Upper lobe of left lung (tissue), 6 donors: Measurements from ENCODE around the gene VKORC1L1. TPM values are rescaled to one million over a fixed set of nuclear protein-coding genes. Genes with fewer than 3 reads are reported as not detected.
"Not testable (repeated sequence)": the region's sequence is repeated elsewhere in the genome, so short reads cannot be mapped to it uniquely, and the experiment has no call there.

ENCODE experiments used
- ATAC-seq, 2 donors: fragments of 200-7000 bp; cut with Tn5 transposase; one replicate each; pipeline ENCODE4 v1.9.1; 2022; ENCODE audit warnings: mild to moderate bottlenecking in 2 of 2, moderate library complexity in 2 of 2; ENCODE audit not compliant: low FRiP score in 2 of 2
- DNase-seq, 2 donors: peaks; one replicate each; pipeline ENCODE4 v3.0.0-alpha.2; 2019 to 2020
- H3K27ac ChIP-seq, 4 donors: fragments of 200-600 bp; sonication (generic); one replicate each; pipeline ENCODE4 v1.5.1; 2016 to 2019
- H3K27me3 ChIP-seq, 4 donors: fragments of 200-600 bp; sonication (generic); one replicate each; pipeline ENCODE4 v1.5.1; 2017 to 2019
- H3K36me3 ChIP-seq, 4 donors: fragments of 200-600 bp; sonication (generic); one replicate each; pipeline ENCODE4 v1.5.1; 2016 to 2019
- H3K4me1 ChIP-seq, 4 donors: fragments of 200-600 bp; sonication (generic); one replicate each; pipeline ENCODE4 v1.5.1; 2018 to 2019
- H3K4me3 ChIP-seq, 4 donors: fragments of 200-600 bp; sonication (generic); one replicate each; pipeline ENCODE4 v1.5.1; 2017 to 2019; ENCODE audit warnings: mild to moderate bottlenecking in 2 of 4, moderate library complexity in 1 of 4
- H3K9me3 ChIP-seq, 4 donors: fragments of 200-600 bp; sonication (generic); one replicate each; pipeline ENCODE4 v1.5.1; 2018 to 2019
- EP300 ChIP-seq, 4 donors: sonication (generic); formaldehyde crosslinking; IDR thresholded peaks; one replicate each; pipeline ENCODE4 v1.5.1; 2017; ENCODE audit warnings: antibody characterized with exemption in 4 of 4, control low read depth in 2 of 4
- POLR2A ChIP-seq, 4 donors: fragments of 450-650 bp; IDR thresholded peaks; one replicate each; pipeline ENCODE4 v1.5.1; 2016 to 2017; ENCODE audit warnings: antibody characterized with exemption in 4 of 4, mild to moderate bottlenecking in 2 of 4
- POLR2AphosphoS5 ChIP-seq, 2 donors: sonication (generic); formaldehyde crosslinking; IDR thresholded peaks; one replicate each; pipeline ENCODE4 v1.5.1; 2017; ENCODE audit warnings: antibody characterized with exemption in 2 of 2
- WGBS, 2 donors: methylation state at CpG; one replicate each; pipeline ENCODE4 v1.1.5; 2017 to 2018; 5-methylcytosine and 5-hydroxymethylcytosine counted together
- total RNA-seq, 6 donors: library from RNA; depleted of rRNA in 4 of 6; stranded (reverse); fragments of >200 nt in 4 of 6; gene quantifications; one replicate each; pipeline versions ENCODE4 v1.1.0 to v1.2.1, GENCODE V29; 2016 to 2021
- TF ChIP-seq, protein P1 (sequence below), 6 experiments: fragments of 450-650 bp in 4 of 6; fragments of 200-600 bp in 2 of 6; sonication (generic) in 2 of 6; IDR thresholded peaks; one replicate each; pipeline ENCODE4 v1.5.1; 2016 to 2019; ENCODE audit warnings: antibody characterized with exemption in 6 of 6
- donor health status: DM: no; HTN: no; CAD: no; lungs with moderate emphysema.
- donor health status: DM: no; HTN: yes; CAD: no; lungs with severe emphysema.

Gene VKORC1L1
- total RNA-seq, 6 donors from 2014 or later, result 14.7 to 49.1 (median 33.8) TPM

DNA sequence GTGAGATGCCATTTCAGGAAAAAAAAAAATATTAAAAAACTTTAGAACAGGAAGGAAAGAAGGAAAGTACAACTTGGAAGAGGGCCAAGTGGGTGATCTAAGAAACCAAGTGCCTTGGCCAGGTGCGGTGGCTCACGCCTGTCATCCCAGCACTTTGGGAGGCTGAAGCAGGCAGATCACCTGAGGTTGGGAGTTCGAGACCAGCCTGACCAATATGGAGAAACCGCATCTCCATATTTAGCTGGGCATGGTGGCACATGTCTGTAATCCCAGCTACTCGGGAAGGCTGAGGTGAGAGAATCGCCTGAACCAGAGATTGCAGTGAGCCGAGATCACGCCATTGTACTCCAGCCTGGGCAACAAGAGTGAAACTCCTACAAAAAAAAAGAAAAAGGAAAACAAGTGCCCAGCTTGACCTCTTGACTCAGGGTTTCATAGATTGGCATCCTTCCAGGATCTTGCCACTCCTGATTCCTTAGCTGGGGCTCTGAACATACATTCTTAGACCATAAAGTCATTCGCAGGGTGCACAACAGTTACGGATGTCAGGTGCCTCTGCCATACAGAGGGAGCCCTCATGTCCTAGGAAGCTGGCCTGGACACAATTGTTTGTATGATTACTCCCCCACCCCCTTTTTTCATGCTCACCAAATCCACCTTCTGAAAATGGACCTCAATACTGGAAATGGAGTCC, 111.2 kb downstream of the VKORC1L1 start:
- H3K9me3 ChIP-seq, result no peaks in the 10 kb centered on the region
- peak overlapping the region; percentile 22 to 52 (median 26) for H3K27ac ChIP-seq
- no peak overlapping the region for H3K4me3 ChIP-seq
- WGBS, 2 donors, result 74 to 85% methylated on average over 10 of the region's 10 CpGs
- DNase-seq (peak in 1 of 2 donors; percentile 51), ATAC-seq (no peak)
- TF ChIP-seq POLR2AphosphoS5 (IDR thresholded peaks at IDR 0.05), result no peak
- TF ChIP-seq POLR2A (IDR thresholded peaks at IDR 0.05), result no peak
- no peak for TF ChIP-seq EP300 (IDR thresholded peaks at IDR 0.05)
- TF ChIP-seq, protein P1, sequence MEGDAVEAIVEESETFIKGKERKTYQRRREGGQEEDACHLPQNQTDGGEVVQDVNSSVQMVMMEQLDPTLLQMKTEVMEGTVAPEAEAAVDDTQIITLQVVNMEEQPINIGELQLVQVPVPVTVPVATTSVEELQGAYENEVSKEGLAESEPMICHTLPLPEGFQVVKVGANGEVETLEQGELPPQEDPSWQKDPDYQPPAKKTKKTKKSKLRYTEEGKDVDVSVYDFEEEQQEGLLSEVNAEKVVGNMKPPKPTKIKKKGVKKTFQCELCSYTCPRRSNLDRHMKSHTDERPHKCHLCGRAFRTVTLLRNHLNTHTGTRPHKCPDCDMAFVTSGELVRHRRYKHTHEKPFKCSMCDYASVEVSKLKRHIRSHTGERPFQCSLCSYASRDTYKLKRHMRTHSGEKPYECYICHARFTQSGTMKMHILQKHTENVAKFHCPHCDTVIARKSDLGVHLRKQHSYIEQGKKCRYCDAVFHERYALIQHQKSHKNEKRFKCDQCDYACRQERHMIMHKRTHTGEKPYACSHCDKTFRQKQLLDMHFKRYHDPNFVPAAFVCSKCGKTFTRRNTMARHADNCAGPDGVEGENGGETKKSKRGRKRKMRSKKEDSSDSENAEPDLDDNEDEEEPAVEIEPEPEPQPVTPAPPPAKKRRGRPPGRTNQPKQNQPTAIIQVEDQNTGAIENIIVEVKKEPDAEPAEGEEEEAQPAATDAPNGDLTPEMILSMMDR (IDR thresholded peaks at IDR 0.05), result no peak
- H3K4me1 ChIP-seq, result peaks cover 16 to 32% (median 20%) of the 10 kb centered on the region in 4 donors
- no peaks in the 10 kb centered on the region for H3K27me3 ChIP-seq
- H3K36me3 ChIP-seq, result peaks cover 0 to 11% (median 8%) of the 10 kb centered on the region in 4 donors

DNA sequence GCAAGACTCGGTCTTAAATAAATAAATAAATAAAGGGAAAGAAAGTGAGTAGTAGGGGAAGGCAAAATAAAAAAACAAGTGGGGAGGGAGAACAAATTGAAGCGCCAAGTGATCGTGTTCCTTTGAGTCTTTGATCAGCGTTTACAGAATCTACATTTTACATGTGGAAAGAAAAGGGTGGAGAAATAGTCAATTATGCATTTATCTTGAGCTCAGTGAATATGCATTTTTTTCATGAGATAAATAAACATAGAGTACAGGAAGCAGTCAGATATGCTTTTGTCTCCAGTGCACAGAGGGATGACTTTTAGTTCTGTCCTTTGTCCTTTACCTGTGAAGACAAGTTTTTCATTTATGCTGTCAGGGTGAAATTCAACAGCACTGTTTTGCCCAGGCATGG, 115.2 kb downstream of the VKORC1L1 start:
- TF ChIP-seq, protein P1 (IDR thresholded peaks at IDR 0.05), result no peak
- TF ChIP-seq EP300 (IDR thresholded peaks at IDR 0.05) (no peak), POLR2AphosphoS5 (IDR thresholded peaks at IDR 0.05) (no peak), POLR2A (IDR thresholded peaks at IDR 0.05) (no peak)
- H3K27ac ChIP-seq, result no peak overlapping the region
- no peaks in the 10 kb centered on the region for H3K4me1 ChIP-seq
- no peaks in the 10 kb centered on the region for H3K9me3 ChIP-seq
- H3K27me3 ChIP-seq, result no peaks in the 10 kb centered on the region
- ATAC-seq (no peak), DNase-seq (no peak)
- no peak overlapping the region for H3K4me3 ChIP-seq
- WGBS, 2 donors, result 81 to 83% methylated on average over 4 of the region's 4 CpGs
- H3K36me3 ChIP-seq, result no peaks in the 10 kb centered on the region

DNA sequence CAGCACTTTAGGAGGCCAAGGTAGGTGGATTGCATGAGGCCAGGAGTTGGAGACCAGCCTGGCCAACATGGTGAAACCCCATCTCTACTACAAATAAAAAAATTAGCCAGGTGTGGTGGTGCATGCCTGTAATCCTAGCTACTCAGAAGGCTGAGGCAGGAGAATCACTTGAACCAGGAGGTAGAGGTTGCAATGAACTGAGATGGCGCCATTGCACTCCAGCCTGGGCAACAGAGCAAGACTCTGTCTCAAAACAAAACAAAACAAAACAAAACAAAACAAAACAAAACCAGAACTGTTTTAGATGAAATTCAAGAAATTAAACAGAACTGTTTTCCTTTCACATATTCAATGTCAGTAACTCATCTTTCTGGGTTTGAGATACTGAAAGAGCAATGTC, 115.6 kb downstream of the VKORC1L1 start:
- H3K27me3 ChIP-seq, H3K27ac ChIP-seq, H3K4me1 ChIP-seq, H3K4me3 ChIP-seq, ATAC-seq, H3K36me3 ChIP-seq, DNase-seq, H3K9me3 ChIP-seq: not testable (repeated sequence)
- 91 to 92% methylated on average over 1 of the region's 1 CpG for WGBS, 2 donors

DNA sequence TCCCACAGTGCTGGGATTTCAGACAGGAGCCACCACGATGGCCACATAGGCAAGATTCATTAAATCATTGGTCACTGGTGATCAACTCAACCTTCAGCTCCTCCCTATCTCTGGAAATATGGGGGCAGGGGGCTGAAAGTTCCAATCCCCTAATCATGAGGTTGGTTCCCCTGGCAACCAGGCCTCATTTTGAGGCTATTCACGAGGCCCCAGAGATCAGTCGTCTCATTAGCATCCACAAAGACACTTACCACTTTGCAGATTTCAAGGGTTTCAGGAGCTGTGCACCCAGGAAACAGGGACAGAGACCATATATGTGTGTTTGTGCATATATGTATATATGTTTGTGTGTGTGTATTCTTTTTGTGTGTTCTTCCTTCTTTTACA, 116.8 kb downstream of the VKORC1L1 start:
- Histone ChIP-seq H3K4me3 (no peak overlapping the region), H3K27ac (no peak overlapping the region), H3K36me3 (no peaks in the 10 kb centered on the region), H3K27me3 (no peaks in the 10 kb centered on the region), H3K4me1 (no peaks in the 10 kb centered on the region), H3K9me3 (no peaks in the 10 kb centered on the region)
- ATAC-seq, result no peak
- TF ChIP-seq, protein P1 (IDR thresholded peaks at IDR 0.05), result no peak
- TF ChIP-seq POLR2AphosphoS5 (IDR thresholded peaks at IDR 0.05) (no peak), EP300 (IDR thresholded peaks at IDR 0.05) (no peak), POLR2A (IDR thresholded peaks at IDR 0.05) (no peak)
- DNase-seq, result no peak
- 77 to 78% methylated on average over 3 of the region's 3 CpGs for WGBS, 2 donors

DNA sequence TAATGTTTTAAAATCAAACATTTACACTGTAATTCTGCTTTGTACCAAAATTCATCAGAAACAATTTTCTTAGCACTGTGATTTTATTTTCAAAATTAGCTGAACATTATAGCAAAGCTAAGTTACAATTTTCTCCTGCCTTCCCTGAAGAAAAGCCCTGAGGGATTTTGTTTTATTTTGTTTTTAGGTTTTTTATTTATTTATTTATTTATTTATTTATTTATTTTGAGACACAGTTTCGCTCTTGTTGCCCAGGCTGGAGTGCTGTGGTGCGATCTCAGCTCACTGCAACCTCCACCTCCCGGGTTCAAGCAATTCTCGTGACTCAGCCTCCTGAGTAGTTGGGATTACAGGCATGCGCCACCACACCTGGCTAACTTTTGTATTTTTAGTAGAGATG, 119.0 kb downstream of the VKORC1L1 start:
- not testable (repeated sequence) for H3K4me1 ChIP-seq, DNase-seq, H3K9me3 ChIP-seq, H3K27ac ChIP-seq, ATAC-seq, H3K4me3 ChIP-seq, H3K27me3 ChIP-seq, H3K36me3 ChIP-seq
- 94 to 98% methylated on average over 5 of the region's 5 CpGs for WGBS, 2 donors

DNA sequence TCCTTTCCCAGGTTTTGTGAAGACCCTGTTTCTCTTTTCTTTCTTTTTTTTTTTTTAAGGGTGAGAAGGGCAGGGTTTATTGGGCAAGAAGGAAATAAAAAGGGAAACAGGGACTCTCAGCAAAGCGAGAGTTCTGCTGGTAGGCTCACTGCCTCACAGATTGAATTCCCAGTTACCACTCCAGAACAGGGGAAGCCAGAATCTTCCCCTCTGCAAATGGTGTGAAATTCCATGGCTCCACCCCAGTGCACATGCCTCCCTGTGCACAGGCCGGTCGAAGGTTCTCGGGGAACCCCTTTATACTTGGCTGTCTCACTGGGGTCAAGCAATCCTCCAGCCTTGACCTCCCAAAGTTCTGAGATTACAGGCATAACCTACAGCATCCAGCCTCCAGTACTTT, 119.7 kb downstream of the VKORC1L1 start:
- Histone ChIP-seq H3K9me3 (no peaks in the 10 kb centered on the region), H3K4me1 (no peaks in the 10 kb centered on the region), H3K27ac (no peak overlapping the region), H3K4me3 (no peak overlapping the region), H3K27me3 (no peaks in the 10 kb centered on the region), H3K36me3 (no peaks in the 10 kb centered on the region)
- no peak for DNase-seq
- TF ChIP-seq EP300 (IDR thresholded peaks at IDR 0.05) (no peak), POLR2AphosphoS5 (IDR thresholded peaks at IDR 0.05) (no peak), POLR2A (IDR thresholded peaks at IDR 0.05) (no peak)
- TF ChIP-seq, protein P1 (IDR thresholded peaks at IDR 0.05), result no peak
- WGBS, 2 donors, result 88 to 89% methylated on average over 4 of the region's 4 CpGs
- ATAC-seq, result no peak

DNA sequence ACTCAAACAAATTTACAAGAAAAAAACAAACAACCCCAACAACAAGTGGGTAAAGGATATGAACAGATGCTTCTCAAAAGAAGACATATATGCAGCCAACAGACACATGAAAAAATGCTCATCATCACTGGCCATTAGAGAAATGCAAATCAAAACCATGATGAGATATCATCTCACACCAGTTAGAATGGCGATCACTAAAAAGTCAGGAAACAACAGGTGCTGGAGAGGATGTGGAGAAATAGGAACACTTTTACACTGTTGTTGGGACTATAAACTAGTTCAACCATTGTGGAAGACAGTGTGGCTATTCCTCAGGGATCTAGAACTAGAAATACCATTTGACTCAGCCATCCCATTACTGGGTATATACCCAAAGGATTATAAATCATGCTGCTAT, 122.1 kb downstream of the VKORC1L1 start:
- not testable (repeated sequence) for H3K4me3 ChIP-seq, H3K27ac ChIP-seq, ATAC-seq, DNase-seq, H3K27me3 ChIP-seq, H3K36me3 ChIP-seq, H3K4me1 ChIP-seq, H3K9me3 ChIP-seq
- WGBS, 2 donors, result 65 to 73% methylated on average over 1 of the region's 1 CpG

DNA sequence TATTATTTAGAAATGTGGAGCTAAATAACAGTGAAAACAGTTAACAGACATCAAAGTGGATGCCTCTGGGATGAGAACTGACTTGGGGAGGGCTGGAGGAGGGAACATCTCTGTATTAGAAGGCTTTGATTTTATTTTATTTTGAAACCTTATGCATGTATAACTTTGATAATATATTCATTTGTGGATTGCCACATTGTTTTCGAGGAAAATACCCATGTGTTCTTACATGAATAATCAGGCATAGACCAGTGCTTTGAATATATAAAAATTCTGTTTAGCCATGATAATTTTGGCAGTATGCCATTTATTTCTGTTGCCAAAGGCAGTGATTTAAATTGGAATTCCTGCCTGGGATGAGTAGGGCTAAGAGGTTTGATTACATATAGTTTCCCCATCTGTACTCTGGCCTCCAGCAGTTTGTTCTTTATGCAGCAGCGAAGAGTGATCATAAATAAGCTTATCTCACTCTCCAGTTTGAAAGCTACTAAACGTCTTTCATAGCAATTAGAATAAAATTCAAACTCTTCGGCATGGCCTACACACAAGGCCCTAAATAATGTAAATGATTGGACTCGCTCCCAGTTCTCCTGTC, 128.0 kb downstream of the VKORC1L1 start:
- H3K27me3 ChIP-seq, H3K4me3 ChIP-seq, H3K4me1 ChIP-seq, DNase-seq, H3K27ac ChIP-seq, H3K9me3 ChIP-seq, H3K36me3 ChIP-seq, ATAC-seq: not testable (repeated sequence)
- 87 to 90% methylated on average over 1 of the region's 5 CpGs for WGBS, 2 donors
